HG03520 (cell line): ENCODE measurements around the gene CRY2.

Experiments used
- ATAC-seq: cut with Tn5 transposase; IDR thresholded peaks from one replicate; pipeline ENCODE4 v1.9.1; 2021; ENCODE audit warnings: mild to moderate bottlenecking, moderate library complexity; ENCODE audit not compliant: unreplicated experiment

The CRY2 gene

DNA sequence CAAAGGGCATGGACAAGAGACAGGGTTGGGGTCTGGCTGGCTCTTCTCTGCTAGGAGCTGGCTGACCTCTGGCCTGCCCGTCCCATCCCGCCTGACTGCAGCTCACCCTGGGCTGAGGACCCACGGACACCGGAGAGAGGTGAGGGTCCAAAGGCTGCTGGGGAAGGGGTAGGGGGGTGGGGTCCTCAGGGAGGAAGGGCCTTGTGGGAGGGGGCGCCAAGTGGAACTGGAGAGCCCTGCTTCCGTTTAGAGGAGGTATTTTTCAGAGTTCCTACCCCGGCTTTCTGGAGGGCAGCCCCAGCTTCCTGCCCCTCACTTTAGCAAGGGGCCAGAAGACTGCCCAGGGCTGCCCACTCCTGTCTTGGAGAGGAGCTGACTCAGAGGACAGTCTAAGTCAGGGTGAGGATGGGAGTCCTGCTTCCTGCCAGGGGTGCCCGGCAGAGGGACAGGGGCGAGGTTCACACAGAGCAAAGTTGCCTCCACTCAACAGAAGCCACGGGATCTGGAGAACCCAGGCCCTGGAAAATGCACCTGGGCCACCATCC, 82.3 kb downstream of the CRY2 start:
- peak; percentile 12 for ATAC-seq

DNA sequence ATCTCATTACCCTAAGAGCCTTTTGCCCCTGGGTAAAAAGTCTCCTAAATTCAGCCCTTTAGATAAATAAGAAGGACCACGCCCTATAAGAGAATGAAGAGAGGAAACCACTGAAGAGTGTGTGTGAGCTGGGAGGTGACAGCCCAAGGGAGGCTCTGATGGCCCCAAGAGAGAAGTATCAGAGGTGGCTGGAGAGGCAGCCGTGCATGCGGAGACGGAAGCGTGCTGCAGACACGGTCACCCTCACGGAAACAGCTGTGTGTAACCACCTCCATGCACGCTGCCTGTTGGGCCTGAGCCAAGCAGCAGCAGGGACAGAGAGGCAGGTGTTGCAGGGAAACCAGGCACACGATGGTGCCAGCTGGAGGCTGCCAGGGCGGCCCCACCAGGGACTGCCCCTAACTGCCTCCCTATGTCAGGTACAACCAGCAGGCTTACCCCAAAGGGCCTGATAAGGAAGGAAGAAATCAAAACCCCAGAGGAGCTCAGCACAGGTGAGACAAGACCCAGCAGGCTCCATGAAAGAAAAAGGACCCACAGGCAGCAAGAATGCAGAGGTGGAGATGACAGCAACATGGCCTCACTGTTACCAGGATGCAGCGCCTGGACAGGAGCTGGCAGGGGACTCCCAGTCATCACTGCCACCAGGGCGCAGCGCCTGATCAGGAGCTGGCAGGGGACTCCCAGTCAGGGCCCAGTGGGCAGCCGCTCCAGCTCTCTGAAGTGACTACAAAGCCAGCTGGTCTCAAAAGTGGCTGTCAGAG, 82.9 kb downstream of the CRY2 start:
- ATAC-seq: peak; percentile 92

DNA sequence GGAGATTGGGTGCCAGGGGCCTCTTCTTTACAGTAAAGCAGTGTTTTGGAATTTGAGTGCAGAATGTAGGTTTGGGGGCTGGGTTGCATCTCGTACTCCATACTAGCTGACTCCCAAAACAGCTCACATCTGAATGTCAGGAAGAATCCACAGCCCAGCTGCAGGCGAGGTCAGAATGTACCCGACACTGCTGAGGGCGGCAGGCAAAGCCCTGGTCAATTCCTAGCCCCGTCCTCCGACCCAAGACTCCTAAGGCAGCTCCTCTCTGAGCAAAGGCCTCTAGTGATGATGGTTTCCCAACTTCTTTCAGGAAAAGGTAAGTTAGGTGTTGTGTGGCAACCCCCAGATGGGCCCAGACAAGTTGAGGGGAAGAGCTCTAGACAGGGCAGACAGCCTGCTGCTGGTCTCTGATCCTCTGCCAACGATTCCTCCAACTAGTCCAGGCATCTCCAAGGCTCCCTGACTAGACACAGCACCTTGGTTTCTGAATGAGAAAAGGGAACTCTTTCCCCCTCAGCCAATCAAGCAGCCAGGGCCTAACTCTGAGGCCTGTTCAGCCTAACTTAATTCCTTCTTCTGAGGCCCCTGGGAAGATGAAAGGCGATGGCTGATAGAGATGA, 83.8 kb downstream of the CRY2 start:
- ATAC-seq: no peak

DNA sequence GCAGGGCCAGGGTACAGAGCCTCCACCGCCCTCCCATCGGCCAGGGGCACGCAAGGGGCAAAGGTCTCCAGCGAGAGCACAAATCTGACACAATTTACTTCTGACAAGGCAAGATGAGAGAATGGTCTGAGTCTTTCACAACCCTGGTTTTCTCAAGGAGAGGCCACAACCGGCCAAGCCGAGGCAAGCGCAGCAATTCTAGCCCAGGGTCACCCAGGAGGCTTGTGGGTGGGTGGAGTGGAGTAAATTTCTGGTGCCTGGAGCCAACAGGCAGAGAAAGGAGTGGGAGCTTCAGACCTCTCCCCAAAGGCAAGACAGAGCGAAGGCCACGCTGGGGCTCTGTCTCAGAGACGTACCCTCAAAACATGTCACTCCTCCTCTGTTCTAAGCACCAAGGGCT, 84.5 kb downstream of the CRY2 start:
- no peak for ATAC-seq

DNA sequence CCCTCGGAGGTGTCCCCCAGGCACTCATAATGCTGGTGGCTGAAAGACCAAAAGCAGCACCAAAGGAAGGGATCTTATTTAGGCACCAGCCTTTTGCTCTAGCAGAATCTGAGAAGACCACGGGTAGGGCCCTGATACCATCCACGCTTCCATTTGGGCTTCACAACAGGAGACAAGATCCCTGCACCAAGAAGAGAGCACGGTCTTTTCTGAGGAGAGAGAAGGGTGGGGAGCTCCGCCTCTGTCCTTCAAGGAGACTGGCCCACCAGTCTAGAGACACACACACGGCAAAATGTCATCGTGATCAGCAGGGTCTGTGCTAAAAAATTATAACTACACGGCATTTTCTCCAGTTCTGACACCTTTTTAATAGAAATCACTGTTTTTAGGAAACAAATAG, 84.9 kb downstream of the CRY2 start:
- ATAC-seq: no peak
